Naive thymus-derived CD8-positive, alpha-beta T cell (primary cell): ENCODE measurements around the gene IGFBP1. TPM values are rescaled to one million over a fixed set of nuclear protein-coding genes. Genes with fewer than 3 reads are reported as not detected.

Source experiments
- ATAC-seq, 2 donors: fragments of 150-1000 bp; cut with Tn5 transposase in 1 of 2; sonication (Bioruptor Pico), chemical (Tn5 transposase) in 1 of 2; 1 replicate in 1 of 2; 2 replicates in 1 of 2; pipeline ENCODE4 v1.10.0; 2021; ENCODE audit warnings: mild to moderate bottlenecking in 2 of 2, moderate library complexity in 2 of 2
- POLR2A ChIA-PET: fragments of 350-600 bp; sonication (Branson Sonifier 250); formaldehyde crosslinking; loops from one replicate; lab custom pipeline; 2021; ENCODE audit warnings: antibody characterized with exemption; lab: Charles Lee
- DNase-seq, 10 donors: peaks; one replicate each; pipeline versions ENCODE4 v3.0.0 to v3.0.0-alpha.2; 2020 to 2022
- H3K27ac Mint-ChIP-seq, 10 donors: one replicate each; pipeline ENCODE4 v1.8.0; 2020 to 2022; ENCODE audit warnings: mild to moderate bottlenecking in 10 of 10, mixed read lengths in 10 of 10, moderate library complexity in 4 of 10, inconsistent platforms in 1 of 10
- H3K27me3 Mint-ChIP-seq, 5 donors: one replicate each; pipeline ENCODE4 v1.8.0; 2021 to 2022; ENCODE audit warnings: mixed read lengths in 5 of 5
- H3K36me3 Mint-ChIP-seq, 3 donors: one replicate each; pipeline ENCODE4 v1.8.0; 2020 to 2022; ENCODE audit warnings: mixed read lengths in 3 of 3, mild to moderate bottlenecking in 2 of 3, inconsistent platforms in 1 of 3
- H3K4me1 Mint-ChIP-seq, 4 donors: one replicate each; pipeline ENCODE4 v1.8.0; 2021 to 2022; ENCODE audit warnings: mixed read lengths in 4 of 4
- H3K4me3 Mint-ChIP-seq, 10 donors: one replicate each; pipeline ENCODE4 v1.8.0; 2020 to 2022; ENCODE audit warnings: mild to moderate bottlenecking in 10 of 10, mixed read lengths in 10 of 10, moderate library complexity in 6 of 10, inconsistent platforms in 1 of 10
- H3K9me3 Mint-ChIP-seq, 9 donors: one replicate each; pipeline ENCODE4 v1.8.0; 2020 to 2022; ENCODE audit warnings: mixed read lengths in 9 of 9, mild to moderate bottlenecking in 3 of 9, inconsistent platforms in 1 of 9, moderate library complexity in 1 of 9
- polyA plus RNA-seq, 3 donors: library from polyadenylated mRNA; unstranded; fragments of 300-500 nt; fragmentation: Illumina TruSeq; gene quantifications; one replicate each; pipeline ENCODE4 v1.2.3, GENCODE V29; 2021
- total RNA-seq, 8 experiments: library from RNA in 2 of 8; stranded (reverse) in 2 of 8; gene quantifications; one replicate each; pipeline ENCODE4 v1.2.3 and lab custom pipeline; 2021 to 2026

Gene IGFBP1
- total and polyA plus RNA-seq, 5 experiments from 2014 or later = not detected

DNA sequence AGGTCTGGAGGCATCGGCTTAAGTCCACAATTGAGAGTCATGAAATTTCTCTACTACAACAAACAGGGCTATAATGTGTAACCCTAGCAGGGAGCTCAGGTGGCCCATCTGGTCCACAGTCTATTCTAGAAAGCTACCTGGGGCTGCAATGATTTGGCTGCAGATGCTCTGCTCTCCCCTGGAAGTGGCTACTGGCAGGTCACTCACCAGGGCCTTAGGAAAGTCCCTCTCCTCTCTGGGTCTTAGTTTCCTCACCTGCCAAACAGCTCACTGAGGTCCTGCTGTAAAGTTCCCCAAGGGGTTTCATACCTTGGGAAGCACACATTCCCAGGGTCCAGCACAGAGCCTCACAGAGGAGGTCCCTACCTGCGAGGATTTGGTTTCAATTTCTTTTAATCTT, 30.3 kb downstream of the IGFBP1 start:
- POLR2A ChIA-PET = no interaction called here
- H3K36me3 Mint-ChIP-seq = no peaks in the 10 kb centered on the region
- no peak overlapping the region for H3K4me3 Mint-ChIP-seq
- no peak overlapping the region for H3K27ac Mint-ChIP-seq
- H3K27me3 Mint-ChIP-seq = peaks cover 14 to 56% (median 49%) of the 10 kb centered on the region in 5 donors
- ATAC-seq = no peak
- H3K4me1 Mint-ChIP-seq = peaks cover 10 to 29% (median 27%) of the 10 kb centered on the region in 4 donors
- no peak for DNase-seq
- H3K9me3 Mint-ChIP-seq = no peaks in the 10 kb centered on the region

GRCh38 chr7:45919231-45919784, 31.0 kb downstream of the IGFBP1 start:
- Mint-ChIP-seq H3K27ac (no peak overlapping the region), H3K4me1 (peaks cover 10 to 29% (median 27%) of the 10 kb centered on the region in 4 donors), H3K4me3 (peak overlapping the region in 5 of 10 donors; percentile 25 to 77 (median 67)), H3K27me3 (peaks cover 14 to 62% (median 52%) of the 10 kb centered on the region in 5 donors), H3K9me3 (no peaks in the 10 kb centered on the region), H3K36me3 (no peaks in the 10 kb centered on the region)
- DNase-seq (no peak), ATAC-seq (no peak)
- POLR2A ChIA-PET = no interaction called here

DNA sequence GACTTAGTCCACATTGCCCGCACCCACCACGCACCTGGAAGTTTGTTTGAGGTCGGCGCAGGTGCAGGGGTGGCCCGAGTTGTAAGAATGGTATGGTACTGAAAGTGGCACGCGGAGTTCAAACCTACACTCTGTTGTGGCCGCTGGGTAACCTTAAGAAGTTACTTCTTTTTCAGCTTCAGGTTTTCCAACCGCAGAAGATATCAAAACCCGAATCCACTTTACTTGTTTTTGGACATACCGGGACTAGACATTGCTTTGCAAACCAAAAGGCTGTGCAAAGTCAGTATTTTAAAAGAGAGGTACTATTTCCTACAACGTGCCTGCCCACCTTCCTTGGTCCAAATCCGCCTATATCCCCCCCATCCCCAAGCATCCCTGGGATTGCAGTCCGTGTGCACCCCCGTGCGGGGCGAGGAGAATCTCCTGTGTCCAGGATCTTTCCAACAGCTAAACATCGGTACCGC, 31.7 kb downstream of the IGFBP1 start:
- H3K27ac Mint-ChIP-seq = peak overlapping the region in 3 of 10 donors; percentile 14 to 57 (median 20)
- H3K4me1 Mint-ChIP-seq = peaks cover 10 to 29% (median 27%) of the 10 kb centered on the region in 4 donors
- POLR2A ChIA-PET = no interaction called here
- peaks cover 17 to 69% (median 55%) of the 10 kb centered on the region in 5 donors for H3K27me3 Mint-ChIP-seq
- H3K9me3 Mint-ChIP-seq = no peaks in the 10 kb centered on the region
- DNase-seq = no peak
- peak in 1 of 2 donors; percentile 15 for ATAC-seq
- no peaks in the 10 kb centered on the region for H3K36me3 Mint-ChIP-seq
- H3K4me3 Mint-ChIP-seq = peak overlapping the region; percentile 45 to 83 (median 71)

DNA sequence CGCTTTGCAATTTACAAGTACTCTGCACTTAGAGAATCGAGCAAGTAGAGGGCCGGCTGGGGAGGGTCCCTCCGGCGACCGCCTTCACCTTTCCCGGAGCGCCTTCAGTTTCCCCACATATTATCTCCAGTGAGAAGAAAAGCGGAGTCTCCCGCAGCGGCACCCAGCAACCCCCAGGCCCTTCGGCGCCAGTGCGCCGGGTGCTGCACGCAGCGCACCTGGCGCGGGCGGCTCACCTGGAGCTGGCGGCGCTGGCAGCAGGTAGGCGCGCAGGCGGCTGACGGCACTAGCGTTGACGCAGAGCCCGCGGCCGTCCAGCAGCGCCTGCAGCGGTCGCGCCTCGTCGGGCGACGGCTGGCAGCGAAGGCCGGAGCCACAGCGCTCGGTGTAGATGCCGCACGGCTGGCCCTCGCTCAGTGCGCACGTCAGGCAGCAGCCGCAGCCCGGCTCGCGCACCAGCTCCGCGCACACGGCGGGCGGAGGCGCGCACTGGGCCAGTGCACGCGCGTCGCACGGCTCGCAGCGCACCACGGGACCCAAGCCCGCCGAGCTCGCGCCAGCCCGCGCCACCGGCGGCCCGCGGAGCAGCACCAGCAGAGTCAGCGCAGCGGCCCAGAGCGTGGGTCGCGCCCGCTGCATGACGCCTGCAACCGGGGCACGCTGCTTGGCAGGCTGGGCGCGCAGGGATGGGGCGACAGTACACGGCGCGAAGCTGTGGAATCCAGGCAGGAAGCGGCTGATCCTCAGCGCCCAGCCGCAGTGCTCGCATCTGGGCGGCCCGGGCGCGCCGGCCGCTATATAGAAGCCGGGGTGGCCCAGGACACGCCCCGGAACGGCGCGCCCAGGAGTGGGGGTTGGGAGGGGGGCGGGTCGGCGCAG, 32.5 kb downstream of the IGFBP1 start, which contains the start of gene IGFBP3:
IGFBP3 (minus strand) TSS at position 771 of the 879 bp plus-strand sequence; CDS start at position 639, 132 bp downstream.
- DNase-seq (peak in 3 of 10 donors; percentile 5 to 20 (median 13)), ATAC-seq (peak; percentile 59 to 61)
- peaks cover 16 to 72% (median 55%) of the 10 kb centered on the region in 5 donors for H3K27me3 Mint-ChIP-seq
- H3K4me3 Mint-ChIP-seq = peak within 1 kb of the TSS; percentile 64 to 83 (median 75)
- POLR2A ChIA-PET = interaction anchor here (0.5 to 2.8 kb wide), 3 partner anchors 17 to 149 kb away, joined by 4 to 11 read pairs (median 5); no protein-coding TSS in a partner anchor
- H3K27ac Mint-ChIP-seq = peak within 1 kb of the TSS in 6 of 10 donors; percentile 14 to 81 (median 50)
- H3K9me3 Mint-ChIP-seq = no peaks in the 10 kb centered on the region
- H3K4me1 Mint-ChIP-seq = peaks cover 10 to 29% (median 27%) of the 10 kb centered on the region in 4 donors
- H3K36me3 Mint-ChIP-seq = no peaks in the 10 kb centered on the region

DNA sequence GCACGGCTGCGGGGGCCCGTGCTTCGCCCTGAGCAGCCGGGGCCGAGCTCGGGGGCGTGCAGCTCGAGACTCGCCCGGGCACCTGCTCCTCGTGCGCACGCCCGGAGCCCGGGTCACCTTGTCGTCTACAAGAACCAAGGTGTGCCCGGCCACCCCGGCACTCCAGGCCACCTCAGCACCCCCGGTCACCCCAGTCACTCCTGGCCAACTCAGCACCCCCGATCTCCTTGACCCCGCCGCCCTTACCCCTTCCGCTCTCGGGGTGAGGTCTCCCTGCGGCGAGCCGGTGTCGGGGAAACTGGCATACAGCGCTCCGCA, 33.1 kb downstream of the IGFBP1 start:
- Mint-ChIP-seq H3K27me3 (peaks cover 12 to 69% (median 49%) of the 10 kb centered on the region in 5 donors), H3K36me3 (no peaks in the 10 kb centered on the region), H3K9me3 (no peaks in the 10 kb centered on the region), H3K4me1 (peaks cover 10 to 29% (median 27%) of the 10 kb centered on the region in 4 donors), H3K4me3 (peak overlapping the region in 9 of 10 donors; percentile 20 to 75 (median 64)), H3K27ac (peak overlapping the region in 2 of 10 donors; percentile 39 to 66)
- POLR2A ChIA-PET = interaction anchor here (0.5 to 2.8 kb wide), 3 partner anchors 16 to 150 kb away, joined by 4 to 11 read pairs (median 5); no protein-coding TSS in a partner anchor
- ATAC-seq (no peak), DNase-seq (no peak)

- no peaks in the 10 kb centered on the region for H3K9me3 Mint-ChIP-seq
- DNase-seq (peak in 2 of 10 donors; percentile 9 to 13), ATAC-seq (no peak)
- peak overlapping the region; percentile 58 to 80 (median 68) for H3K4me3 Mint-ChIP-seq
- POLR2A ChIA-PET = interaction anchor here (0.5 to 2.8 kb wide), 3 partner anchors 18 to 422 kb away, joined by 3 to 11 read pairs (median 4); no protein-coding TSS in a partner anchor
- peak overlapping the region in 4 of 10 donors; percentile 61 to 93 (median 74) for H3K27ac Mint-ChIP-seq
- H3K27me3 Mint-ChIP-seq = peaks cover 12 to 66% (median 46%) of the 10 kb centered on the region in 5 donors
- peaks cover 10 to 29% (median 27%) of the 10 kb centered on the region in 4 donors for H3K4me1 Mint-ChIP-seq
- H3K36me3 Mint-ChIP-seq = no peaks in the 10 kb centered on the region
These were observed 33.6 kb downstream of the IGFBP1 start for GRCh38 chr7:45921699-45922519.

- no peaks in the 10 kb centered on the region for H3K9me3 Mint-ChIP-seq
- peaks cover 10 to 32% (median 27%) of the 10 kb centered on the region in 4 donors for H3K4me1 Mint-ChIP-seq
- peaks cover 12 to 58% (median 44%) of the 10 kb centered on the region in 5 donors for H3K27me3 Mint-ChIP-seq
- peak in 1 of 10 donors; percentile 21 for DNase-seq
- peak overlapping the region in 7 of 10 donors; percentile 0 to 93 (median 66) for H3K27ac Mint-ChIP-seq
- POLR2A ChIA-PET = interaction anchor here (0.8 to 2.8 kb wide), 2 partner anchors 17 to 421 kb away, joined by 3 to 11 read pairs; no protein-coding TSS in a partner anchor
- ATAC-seq = peak; percentile 37 to 48
- no peaks in the 10 kb centered on the region for H3K36me3 Mint-ChIP-seq
- H3K4me3 Mint-ChIP-seq = peak overlapping the region; percentile 56 to 80 (median 69)
These were observed 34.5 kb downstream of the IGFBP1 start for GRCh38 chr7:45922810-45923209.

DNA sequence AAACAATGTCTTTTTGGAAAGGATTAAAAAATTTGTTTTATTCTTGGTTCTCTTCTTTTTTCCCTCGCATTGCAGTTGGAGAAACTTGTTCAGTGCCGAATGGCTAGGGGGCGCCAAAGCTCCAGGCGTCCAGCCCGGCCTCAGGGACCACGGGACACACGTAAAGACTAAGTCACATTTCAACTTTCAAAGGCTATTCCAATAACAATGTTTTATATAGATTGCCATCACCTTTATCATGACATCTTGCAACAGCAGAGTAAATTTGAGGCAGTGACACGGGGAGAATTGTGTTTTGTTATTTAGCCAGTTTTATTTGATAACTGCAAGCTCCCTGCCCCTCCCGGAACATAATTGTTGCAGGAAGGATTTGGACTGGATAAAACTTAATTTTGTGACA, 35.0 kb downstream of the IGFBP1 start:
- POLR2A ChIA-PET = interaction anchor here (2.8 kb wide), 1 partner anchor 17 kb away, joined by 11 read pairs; no protein-coding TSS in a partner anchor
- DNase-seq (peak in 8 of 10 donors; percentile 22 to 44 (median 38)), ATAC-seq (peak; percentile 29 to 31)
- H3K27me3 Mint-ChIP-seq = peaks cover 12 to 56% (median 39%) of the 10 kb centered on the region in 5 donors
- no peaks in the 10 kb centered on the region for H3K36me3 Mint-ChIP-seq
- H3K4me3 Mint-ChIP-seq = peak overlapping the region; percentile 56 to 80 (median 69)
- peaks cover 10 to 32% (median 27%) of the 10 kb centered on the region in 4 donors for H3K4me1 Mint-ChIP-seq
- no peaks in the 10 kb centered on the region for H3K9me3 Mint-ChIP-seq
- peak overlapping the region in 2 of 10 donors; percentile 63 to 93 for H3K27ac Mint-ChIP-seq

DNA sequence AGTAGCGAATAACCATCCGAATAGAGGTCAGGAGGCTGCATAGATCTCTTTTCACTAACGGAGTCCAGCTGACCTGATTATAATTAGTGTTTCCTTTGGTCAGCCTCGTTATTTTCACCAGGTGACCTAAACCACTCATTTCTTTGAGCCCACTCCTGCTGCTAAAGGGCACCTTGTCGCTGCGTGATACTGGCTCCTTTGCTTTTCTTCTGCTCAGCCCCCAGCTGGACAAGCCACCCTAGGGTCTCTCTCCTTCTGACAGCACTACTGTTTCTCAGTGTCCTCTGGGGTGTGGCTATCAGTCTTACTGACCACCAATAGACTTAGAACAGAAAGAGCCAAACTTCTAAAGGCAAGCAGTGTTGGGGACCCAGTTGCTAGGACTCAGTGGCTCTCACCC, 35.5 kb downstream of the IGFBP1 start:
- no peaks in the 10 kb centered on the region for H3K36me3 Mint-ChIP-seq
- DNase-seq (no peak), ATAC-seq (no peak)
- H3K4me1 Mint-ChIP-seq = peaks cover 10 to 32% (median 27%) of the 10 kb centered on the region in 4 donors
- H3K27me3 Mint-ChIP-seq = peaks cover 12 to 56% (median 39%) of the 10 kb centered on the region in 5 donors
- H3K4me3 Mint-ChIP-seq = no peak overlapping the region
- no peaks in the 10 kb centered on the region for H3K9me3 Mint-ChIP-seq
- no peak overlapping the region for H3K27ac Mint-ChIP-seq
- POLR2A ChIA-PET = no interaction called here

DNA sequence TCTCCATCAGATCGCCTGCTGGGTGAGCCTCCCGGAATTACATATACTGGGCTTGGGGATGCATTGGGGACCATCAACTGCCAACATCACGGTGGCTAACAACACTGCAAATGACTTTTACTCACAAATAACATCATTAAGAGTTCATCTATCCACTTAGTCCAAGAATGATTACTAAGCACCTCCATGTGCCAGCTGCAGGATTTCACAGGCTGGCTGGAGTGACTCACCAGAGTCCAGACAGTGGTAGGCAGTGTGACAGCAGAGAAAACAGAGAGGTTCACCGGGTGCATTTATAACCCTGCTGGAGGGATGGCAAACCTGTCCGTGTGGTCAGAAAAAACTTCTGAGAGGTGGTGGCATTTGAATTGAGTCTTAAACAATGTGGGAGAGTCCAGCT, 36.0 kb downstream of the IGFBP1 start:
- Mint-ChIP-seq H3K36me3 (no peaks in the 10 kb centered on the region), H3K4me3 (no peak overlapping the region), H3K9me3 (no peaks in the 10 kb centered on the region), H3K27me3 (peaks cover 9 to 56% (median 39%) of the 10 kb centered on the region in 5 donors), H3K27ac (peak overlapping the region in 1 of 10 donors; percentile 22), H3K4me1 (peaks cover 10 to 30% (median 27%) of the 10 kb centered on the region in 4 donors)
- ATAC-seq (no peak), DNase-seq (no peak)
- POLR2A ChIA-PET = no interaction called here

DNA sequence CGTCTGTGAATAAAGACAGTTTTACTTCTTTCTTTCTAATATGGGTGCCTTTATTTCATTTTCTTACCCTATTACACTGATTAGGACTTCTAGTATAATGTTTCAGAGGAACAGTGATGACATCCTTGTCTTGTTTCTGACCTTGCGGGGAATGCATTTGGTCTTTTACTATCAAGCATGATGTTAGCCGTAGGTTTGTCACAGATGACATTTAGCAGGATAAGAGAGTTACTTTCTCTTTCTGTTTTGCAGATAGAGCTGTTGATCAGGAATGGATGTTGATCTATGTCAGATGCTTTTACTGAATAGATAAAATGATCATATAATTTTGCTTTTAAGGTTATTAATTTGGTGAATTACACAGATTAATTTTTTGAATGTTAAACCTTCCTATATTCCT, 39.4 kb downstream of the IGFBP1 start:
- Mint-ChIP-seq H3K27me3 (peaks cover 2 to 33% (median 18%) of the 10 kb centered on the region in 5 donors), H3K36me3 (peaks cover 0 to 2% (median 0%) of the 10 kb centered on the region in 3 donors), H3K27ac (peak overlapping the region in 4 of 10 donors; percentile 32 to 71 (median 44)), H3K4me3 (peak overlapping the region in 5 of 10 donors; percentile 37 to 58 (median 46)), H3K9me3 (no peaks in the 10 kb centered on the region), H3K4me1 (peaks cover 6 to 9% (median 7%) of the 10 kb centered on the region in 4 donors)
- POLR2A ChIA-PET = no interaction called here
- DNase-seq (no peak), ATAC-seq (no peak)
